HG02938 (cell line): Measurements from ENCODE around the gene PCDHGB1.
"Not testable (repeated sequence)": the region's sequence is repeated elsewhere in the genome, so short reads cannot be mapped to it uniquely, and the experiment has no call there.

Experiments
- ATAC-seq: cut with Tn5 transposase; IDR thresholded peaks from one replicate; pipeline ENCODE4 v1.9.1; 2021; ENCODE audit warnings: mild to moderate bottlenecking, moderate library complexity; ENCODE audit not compliant: unreplicated experiment

The PCDHGB1 gene

GRCh38 chr5:141382469-141383294, 32.8 kb downstream of the PCDHGB1 start, which contains the start of gene PCDHGA7:
TSS of gene PCDHGA7 (plus strand) at chr5:141382742. CDS start at chr5:141382900, 158 bp downstream.
- no peak for ATAC-seq

GRCh38 chr5:141383345-141383744, 33.4 kb downstream of the PCDHGB1 start:
- ATAC-seq, result no peak

GRCh38 chr5:141384471-141385267, 34.8 kb downstream of the PCDHGB1 start:
- no peak for ATAC-seq

GRCh38 chr5:141387557-141388311, 37.8 kb downstream of the PCDHGB1 start, which contains the start of gene PCDHGB4:
TSS of gene PCDHGB4 (plus strand) at chr5:141387698. CDS start at chr5:141387885, 187 bp downstream.
- ATAC-seq, result not testable (repeated sequence)

- ATAC-seq, result no peak
Observed at GRCh38 chr5:141388661-141389060, 38.8 kb downstream of the PCDHGB1 start.

GRCh38 chr5:141389153-141390042, 39.5 kb downstream of the PCDHGB1 start:
- no peak for ATAC-seq

GRCh38 chr5:141392429-141393198, 42.7 kb downstream of the PCDHGB1 start, which contains the start of gene PCDHGA8:
TSS of gene PCDHGA8 (plus strand) at chr5:141392633. CDS start at chr5:141392814, 181 bp downstream.
- ATAC-seq, result no peak

GRCh38 chr5:141393267-141393666, 43.4 kb downstream of the PCDHGB1 start:
- ATAC-seq, result no peak

- ATAC-seq, result not testable (repeated sequence)
Observed at GRCh38 chr5:141394401-141395187, 44.7 kb downstream of the PCDHGB1 start.

- peak; percentile 81 for ATAC-seq
Observed at GRCh38 chr5:141397756-141398551, 48.1 kb downstream of the PCDHGB1 start, which contains the start of gene PCDHGB5. TSS of gene PCDHGB5 (plus strand) at chr5:141397947. CDS start at chr5:141398128, 181 bp downstream.

- ATAC-seq, result no peak
Observed at GRCh38 chr5:141398608-141399007, 48.7 kb downstream of the PCDHGB1 start.

- no peak for ATAC-seq
Observed at GRCh38 chr5:141399555-141400258, 49.8 kb downstream of the PCDHGB1 start.
